Measurements from ENCODE around the gene C2CD4C. TPM values are rescaled to one million over a fixed set of nuclear protein-coding genes. Genes with fewer than 3 reads are reported as not detected.

The C2CD4C gene
- total RNA-seq, 1 experiment from 2014 or later: 7.1 TPM

DNA sequence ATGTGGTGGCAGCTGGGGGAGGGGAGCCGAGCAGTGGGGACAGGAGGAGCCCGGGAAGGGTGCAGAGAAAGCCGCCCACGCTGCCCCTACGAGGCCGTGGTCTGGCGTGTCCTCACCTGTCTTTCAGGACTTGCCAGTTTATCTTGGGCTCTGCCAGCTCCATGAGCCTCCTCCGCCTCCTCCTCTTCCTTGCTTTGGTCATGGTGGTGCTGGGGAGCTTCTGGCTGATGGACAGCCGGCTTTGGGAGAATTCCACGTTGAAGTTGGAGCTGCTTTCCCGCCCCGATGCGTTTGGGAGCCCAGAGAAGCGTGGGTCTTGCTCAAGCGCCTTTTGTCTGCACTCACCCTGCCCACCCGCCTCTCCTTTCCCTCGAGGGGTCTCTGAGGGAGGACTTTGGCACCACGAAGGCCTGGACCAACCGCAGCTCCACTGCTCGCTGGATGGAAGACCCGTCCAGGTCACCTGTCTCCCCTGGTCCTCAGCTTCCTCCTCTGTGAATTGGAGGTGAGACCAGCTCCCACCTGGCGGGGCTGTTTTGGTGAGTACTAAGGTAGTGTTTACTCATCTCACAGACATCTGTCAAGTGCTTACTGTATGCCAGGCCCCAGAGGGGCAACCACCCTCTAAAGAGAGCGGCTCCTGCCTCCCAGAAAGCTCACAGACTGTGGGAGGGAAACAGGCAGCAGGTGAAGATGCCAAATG, 34.6 kb downstream of the C2CD4C start (continued):
- TF ChIP-seq, protein P1, sequence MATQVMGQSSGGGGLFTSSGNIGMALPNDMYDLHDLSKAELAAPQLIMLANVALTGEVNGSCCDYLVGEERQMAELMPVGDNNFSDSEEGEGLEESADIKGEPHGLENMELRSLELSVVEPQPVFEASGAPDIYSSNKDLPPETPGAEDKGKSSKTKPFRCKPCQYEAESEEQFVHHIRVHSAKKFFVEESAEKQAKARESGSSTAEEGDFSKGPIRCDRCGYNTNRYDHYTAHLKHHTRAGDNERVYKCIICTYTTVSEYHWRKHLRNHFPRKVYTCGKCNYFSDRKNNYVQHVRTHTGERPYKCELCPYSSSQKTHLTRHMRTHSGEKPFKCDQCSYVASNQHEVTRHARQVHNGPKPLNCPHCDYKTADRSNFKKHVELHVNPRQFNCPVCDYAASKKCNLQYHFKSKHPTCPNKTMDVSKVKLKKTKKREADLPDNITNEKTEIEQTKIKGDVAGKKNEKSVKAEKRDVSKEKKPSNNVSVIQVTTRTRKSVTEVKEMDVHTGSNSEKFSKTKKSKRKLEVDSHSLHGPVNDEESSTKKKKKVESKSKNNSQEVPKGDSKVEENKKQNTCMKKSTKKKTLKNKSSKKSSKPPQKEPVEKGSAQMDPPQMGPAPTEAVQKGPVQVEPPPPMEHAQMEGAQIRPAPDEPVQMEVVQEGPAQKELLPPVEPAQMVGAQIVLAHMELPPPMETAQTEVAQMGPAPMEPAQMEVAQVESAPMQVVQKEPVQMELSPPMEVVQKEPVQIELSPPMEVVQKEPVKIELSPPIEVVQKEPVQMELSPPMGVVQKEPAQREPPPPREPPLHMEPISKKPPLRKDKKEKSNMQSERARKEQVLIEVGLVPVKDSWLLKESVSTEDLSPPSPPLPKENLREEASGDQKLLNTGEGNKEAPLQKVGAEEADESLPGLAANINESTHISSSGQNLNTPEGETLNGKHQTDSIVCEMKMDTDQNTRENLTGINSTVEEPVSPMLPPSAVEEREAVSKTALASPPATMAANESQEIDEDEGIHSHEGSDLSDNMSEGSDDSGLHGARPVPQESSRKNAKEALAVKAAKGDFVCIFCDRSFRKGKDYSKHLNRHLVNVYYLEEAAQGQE (IDR thresholded peaks at IDR 0.05; ENCODE audit: low read depth): no peak
- TF ChIP-seq RAD21 (IDR thresholded peaks at IDR 0.05; ENCODE audit: low read depth) (no peak), ELF1 (IDR thresholded peaks at IDR 0.05; ENCODE audit: borderline replicate concordance, low read depth) (no peak)
- TF ChIP-seq, protein P2, sequence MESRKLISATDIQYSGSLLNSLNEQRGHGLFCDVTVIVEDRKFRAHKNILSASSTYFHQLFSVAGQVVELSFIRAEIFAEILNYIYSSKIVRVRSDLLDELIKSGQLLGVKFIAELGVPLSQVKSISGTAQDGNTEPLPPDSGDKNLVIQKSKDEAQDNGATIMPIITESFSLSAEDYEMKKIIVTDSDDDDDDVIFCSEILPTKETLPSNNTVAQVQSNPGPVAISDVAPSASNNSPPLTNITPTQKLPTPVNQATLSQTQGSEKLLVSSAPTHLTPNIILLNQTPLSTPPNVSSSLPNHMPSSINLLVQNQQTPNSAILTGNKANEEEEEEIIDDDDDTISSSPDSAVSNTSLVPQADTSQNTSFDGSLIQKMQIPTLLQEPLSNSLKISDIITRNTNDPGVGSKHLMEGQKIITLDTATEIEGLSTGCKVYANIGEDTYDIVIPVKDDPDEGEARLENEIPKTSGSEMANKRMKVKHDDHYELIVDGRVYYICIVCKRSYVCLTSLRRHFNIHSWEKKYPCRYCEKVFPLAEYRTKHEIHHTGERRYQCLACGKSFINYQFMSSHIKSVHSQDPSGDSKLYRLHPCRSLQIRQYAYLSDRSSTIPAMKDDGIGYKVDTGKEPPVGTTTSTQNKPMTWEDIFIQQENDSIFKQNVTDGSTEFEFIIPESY (IDR thresholded peaks at IDR 0.05; ENCODE audit: extremely low read depth, insufficient replicate concordance, low read length): no peak
- TF ChIP-seq, protein P3, sequence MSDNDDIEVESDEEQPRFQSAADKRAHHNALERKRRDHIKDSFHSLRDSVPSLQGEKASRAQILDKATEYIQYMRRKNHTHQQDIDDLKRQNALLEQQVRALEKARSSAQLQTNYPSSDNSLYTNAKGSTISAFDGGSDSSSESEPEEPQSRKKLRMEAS (IDR thresholded peaks at IDR 0.05): no peak

Data from HCT116 (cell line).